ENCODE data around the gene HOXB2. TPM values are rescaled to one million over a fixed set of nuclear protein-coding genes. Genes with fewer than 3 reads are reported as not detected.

Gene HOXB2
- total and polyA plus RNA-seq, 2 experiments from 2014 or later, result not detected

DNA sequence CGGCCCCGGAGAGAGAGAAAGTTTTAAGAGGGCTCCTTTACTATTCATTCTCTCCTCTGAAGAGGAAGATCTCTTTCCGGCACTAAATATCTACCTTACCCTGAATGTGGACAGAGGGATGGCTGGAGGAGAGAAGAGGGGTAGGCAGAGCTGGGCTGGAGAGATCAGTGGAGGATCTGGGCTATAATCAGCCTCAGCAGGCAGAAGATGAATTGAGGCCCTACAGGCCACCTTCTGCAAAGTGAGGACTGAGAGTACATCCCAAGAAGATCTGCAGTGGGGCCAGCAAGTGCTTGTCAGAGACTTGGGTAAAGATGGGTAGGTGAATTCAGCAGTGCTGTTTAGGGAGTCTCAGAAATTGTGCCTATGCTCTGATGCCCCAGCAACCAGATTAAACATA lies 7.6 kb downstream of the HOXB2 start:
- Histone ChIP-seq H3K36me3 (ENCODE audit: insufficient read depth) (no peaks in the 10 kb centered on the region; the same call in 1 of the 2 replicates), H3K4me2 (no peak overlapping the region), H3K27ac (ENCODE audit: low read depth) (no peak overlapping the region), H3K4me1 (ENCODE audit: insufficient read depth) (peaks cover 32% of the 10 kb centered on the region), H3K4me3 (no peak overlapping the region), H3K9me2 (ENCODE audit: insufficient read depth) (no peaks in the 10 kb centered on the region), H3K79me2 (replicated peaks; ENCODE audit: insufficient read depth) (no peaks in the 10 kb centered on the region), H3F3A (replicated peaks; ENCODE audit: low read depth) (peaks cover 7% of the 10 kb centered on the region; the same call in 1 of the 2 replicates), H2AFZ (no peak overlapping the region), H4K20me1 (replicated peaks; ENCODE audit: insufficient read depth) (no peaks in the 10 kb centered on the region), H3K27me3 (ENCODE audit: insufficient read depth) (peaks cover 97% of the 10 kb centered on the region)
- peaks cover 68% of the 10 kb centered on the region for H3K27me3 Mint-ChIP-seq (ENCODE audit: insufficient read depth, low read depth, poor library complexity)
- TF ChIP-seq ZNF331 (CRISPR knock-in tag; IDR thresholded peaks at IDR 0.05; ENCODE audit: low read depth) (no peak), NANOG (IDR thresholded peaks at IDR 0.05; ENCODE audit: borderline replicate concordance) (no peak), ETS1 (IDR thresholded peaks at IDR 0.05) (no peak), JUNB (IDR thresholded peaks at IDR 0.05; ENCODE audit: unreplicated experiment) (no peak), CREB1 (CRISPR knock-in tag; IDR thresholded peaks at IDR 0.05; ENCODE audit: low read depth) (no peak), EZH2 (IDR thresholded peaks at IDR 0.05; ENCODE audit: low read depth, unreplicated experiment) (no peak), ZNF114 (CRISPR knock-in tag; IDR thresholded peaks at IDR 0.05) (no peak), POLR2AphosphoS5 (IDR thresholded peaks at IDR 0.05; ENCODE audit: low read depth) (no peak), STAT1 (IDR thresholded peaks at IDR 0.05; ENCODE audit: unreplicated experiment) (no peak), REST (IDR thresholded peaks at IDR 0.05; ENCODE audit: unreplicated experiment) (no peak), EZH2phosphoT487 (IDR thresholded peaks at IDR 0.05; ENCODE audit: unreplicated experiment) (no peak)
- TF ChIP-seq, protein P1, sequence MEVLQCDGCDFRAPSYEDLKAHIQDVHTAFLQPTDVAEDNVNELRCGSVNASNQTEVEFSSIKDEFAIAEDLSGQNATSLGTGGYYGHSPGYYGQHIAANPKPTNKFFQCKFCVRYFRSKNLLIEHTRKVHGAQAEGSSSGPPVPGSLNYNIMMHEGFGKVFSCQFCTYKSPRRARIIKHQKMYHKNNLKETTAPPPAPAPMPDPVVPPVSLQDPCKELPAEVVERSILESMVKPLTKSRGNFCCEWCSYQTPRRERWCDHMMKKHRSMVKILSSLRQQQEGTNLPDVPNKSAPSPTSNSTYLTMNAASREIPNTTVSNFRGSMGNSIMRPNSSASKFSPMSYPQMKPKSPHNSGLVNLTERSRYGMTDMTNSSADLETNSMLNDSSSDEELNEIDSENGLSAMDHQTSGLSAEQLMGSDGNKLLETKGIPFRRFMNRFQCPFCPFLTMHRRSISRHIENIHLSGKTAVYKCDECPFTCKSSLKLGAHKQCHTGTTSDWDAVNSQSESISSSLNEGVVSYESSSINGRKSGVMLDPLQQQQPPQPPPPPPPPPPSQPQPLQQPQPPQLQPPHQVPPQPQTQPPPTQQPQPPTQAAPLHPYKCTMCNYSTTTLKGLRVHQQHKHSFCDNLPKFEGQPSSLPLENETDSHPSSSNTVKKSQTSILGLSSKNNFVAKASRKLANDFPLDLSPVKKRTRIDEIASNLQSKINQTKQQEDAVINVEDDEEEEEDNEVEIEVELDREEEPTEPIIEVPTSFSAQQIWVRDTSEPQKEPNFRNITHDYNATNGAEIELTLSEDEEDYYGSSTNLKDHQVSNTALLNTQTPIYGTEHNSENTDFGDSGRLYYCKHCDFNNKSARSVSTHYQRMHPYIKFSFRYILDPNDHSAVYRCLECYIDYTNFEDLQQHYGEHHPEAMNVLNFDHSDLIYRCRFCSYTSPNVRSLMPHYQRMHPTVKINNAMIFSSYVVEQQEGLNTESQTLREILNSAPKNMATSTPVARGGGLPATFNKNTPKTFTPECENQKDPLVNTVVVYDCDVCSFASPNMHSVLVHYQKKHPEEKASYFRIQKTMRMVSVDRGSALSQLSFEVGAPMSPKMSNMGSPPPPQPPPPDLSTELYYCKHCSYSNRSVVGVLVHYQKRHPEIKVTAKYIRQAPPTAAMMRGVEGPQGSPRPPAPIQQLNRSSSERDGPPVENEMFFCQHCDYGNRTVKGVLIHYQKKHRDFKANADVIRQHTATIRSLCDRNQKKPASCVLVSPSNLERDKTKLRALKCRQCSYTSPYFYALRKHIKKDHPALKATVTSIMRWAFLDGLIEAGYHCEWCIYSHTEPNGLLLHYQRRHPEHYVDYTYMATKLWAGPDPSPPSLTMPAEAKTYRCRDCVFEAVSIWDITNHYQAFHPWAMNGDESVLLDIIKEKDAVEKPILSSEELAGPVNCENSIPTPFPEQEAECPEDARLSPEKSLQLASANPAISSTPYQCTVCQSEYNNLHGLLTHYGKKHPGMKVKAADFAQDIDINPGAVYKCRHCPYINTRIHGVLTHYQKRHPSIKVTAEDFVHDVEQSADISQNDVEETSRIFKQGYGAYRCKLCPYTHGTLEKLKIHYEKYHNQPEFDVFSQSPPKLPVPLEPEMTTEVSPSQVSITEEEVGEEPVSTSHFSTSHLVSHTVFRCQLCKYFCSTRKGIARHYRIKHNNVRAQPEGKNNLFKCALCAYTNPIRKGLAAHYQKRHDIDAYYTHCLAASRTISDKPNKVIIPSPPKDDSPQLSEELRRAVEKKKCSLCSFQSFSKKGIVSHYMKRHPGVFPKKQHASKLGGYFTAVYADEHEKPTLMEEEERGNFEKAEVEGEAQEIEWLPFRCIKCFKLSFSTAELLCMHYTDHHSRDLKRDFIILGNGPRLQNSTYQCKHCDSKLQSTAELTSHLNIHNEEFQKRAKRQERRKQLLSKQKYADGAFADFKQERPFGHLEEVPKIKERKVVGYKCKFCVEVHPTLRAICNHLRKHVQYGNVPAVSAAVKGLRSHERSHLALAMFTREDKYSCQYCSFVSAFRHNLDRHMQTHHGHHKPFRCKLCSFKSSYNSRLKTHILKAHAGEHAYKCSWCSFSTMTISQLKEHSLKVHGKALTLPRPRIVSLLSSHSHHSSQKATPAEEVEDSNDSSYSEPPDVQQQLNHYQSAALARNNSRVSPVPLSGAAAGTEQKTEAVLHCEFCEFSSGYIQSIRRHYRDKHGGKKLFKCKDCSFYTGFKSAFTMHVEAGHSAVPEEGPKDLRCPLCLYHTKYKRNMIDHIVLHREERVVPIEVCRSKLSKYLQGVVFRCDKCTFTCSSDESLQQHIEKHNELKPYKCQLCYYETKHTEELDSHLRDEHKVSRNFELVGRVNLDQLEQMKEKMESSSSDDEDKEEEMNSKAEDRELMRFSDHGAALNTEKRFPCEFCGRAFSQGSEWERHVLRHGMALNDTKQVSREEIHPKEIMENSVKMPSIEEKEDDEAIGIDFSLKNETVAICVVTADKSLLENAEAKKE (CRISPR knock-in tag; IDR thresholded peaks at IDR 0.05), result no peak
- TF ChIP-seq, protein P2, sequence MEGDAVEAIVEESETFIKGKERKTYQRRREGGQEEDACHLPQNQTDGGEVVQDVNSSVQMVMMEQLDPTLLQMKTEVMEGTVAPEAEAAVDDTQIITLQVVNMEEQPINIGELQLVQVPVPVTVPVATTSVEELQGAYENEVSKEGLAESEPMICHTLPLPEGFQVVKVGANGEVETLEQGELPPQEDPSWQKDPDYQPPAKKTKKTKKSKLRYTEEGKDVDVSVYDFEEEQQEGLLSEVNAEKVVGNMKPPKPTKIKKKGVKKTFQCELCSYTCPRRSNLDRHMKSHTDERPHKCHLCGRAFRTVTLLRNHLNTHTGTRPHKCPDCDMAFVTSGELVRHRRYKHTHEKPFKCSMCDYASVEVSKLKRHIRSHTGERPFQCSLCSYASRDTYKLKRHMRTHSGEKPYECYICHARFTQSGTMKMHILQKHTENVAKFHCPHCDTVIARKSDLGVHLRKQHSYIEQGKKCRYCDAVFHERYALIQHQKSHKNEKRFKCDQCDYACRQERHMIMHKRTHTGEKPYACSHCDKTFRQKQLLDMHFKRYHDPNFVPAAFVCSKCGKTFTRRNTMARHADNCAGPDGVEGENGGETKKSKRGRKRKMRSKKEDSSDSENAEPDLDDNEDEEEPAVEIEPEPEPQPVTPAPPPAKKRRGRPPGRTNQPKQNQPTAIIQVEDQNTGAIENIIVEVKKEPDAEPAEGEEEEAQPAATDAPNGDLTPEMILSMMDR (conservative IDR thresholded peaks at IDR 0.05; ENCODE audit: low read depth in 2 of 2), result no peak
- H3K9me3 Mint-ChIP-seq, result no peaks in the 10 kb centered on the region; the same call in 2 of the 3 replicates
- ATAC-seq (no peak), DNase-seq (ENCODE audit: low spot score) (no peak)
- no peaks in the 10 kb centered on the region for H3K36me3 Mint-ChIP-seq (ENCODE audit: low read depth)
- no peak overlapping the region for H3K27ac Mint-ChIP-seq
- H3K4me1 Mint-ChIP-seq, result peaks cover 29% of the 10 kb centered on the region
- no peak overlapping the region for H3K4me3 Mint-ChIP-seq

Data from GM23338 (cell line).